CD4-positive, alpha-beta T cell treated with Interleukin-6 for 4 hours (primary cell): ENCODE data around the gene RAB1A.
"Not testable (repeated sequence)": the region's sequence is repeated elsewhere in the genome, so short reads cannot be mapped to it uniquely, and the experiment has no call there.

Experiments used
- DNase-seq: peaks from one replicate; pipeline ENCODE4 v3.0.0-alpha.2; 2020; ENCODE audit warnings: mixed read lengths

The RAB1A gene

GRCh38 chr2:65134158-65134557 is 4.3 kb upstream of the RAB1A start:
- DNase-seq: no peak

GRCh38 chr2:65133626-65134025 is 3.7 kb upstream of the RAB1A start:
- no peak for DNase-seq

- DNase-seq: not testable (repeated sequence)
Measured at GRCh38 chr2:65132930-65133329, 3.0 kb upstream of the RAB1A start.

- no peak for DNase-seq
Measured at GRCh38 chr2:65130664-65131175, 814 bp upstream of the RAB1A start.

GRCh38 chr2:65129286-65129825 is 550 bp downstream of the RAB1A start:
- peak; percentile 26 for DNase-seq

GRCh38 chr2:65128297-65129190 is 1.4 kb downstream of the RAB1A start:
- no peak for DNase-seq

GRCh38 chr2:65125457-65125856 is 4.4 kb downstream of the RAB1A start:
- DNase-seq: not testable (repeated sequence)

GRCh38 chr2:65122313-65122712 is 7.6 kb downstream of the RAB1A start:
- no peak for DNase-seq

- no peak for DNase-seq
Measured at GRCh38 chr2:65120990-65121693, 8.8 kb downstream of the RAB1A start.

- no peak for DNase-seq
Measured at GRCh38 chr2:65116645-65117044, 13.3 kb downstream of the RAB1A start.

- no peak for DNase-seq
Measured at GRCh38 chr2:65114921-65115320, 15.0 kb downstream of the RAB1A start.

GRCh38 chr2:65113816-65114215 is 16.1 kb downstream of the RAB1A start:
- DNase-seq: no peak

- DNase-seq: no peak
Measured at GRCh38 chr2:65113229-65113628, 16.7 kb downstream of the RAB1A start.

GRCh38 chr2:65112633-65113032 is 17.3 kb downstream of the RAB1A start:
- DNase-seq: no peak

- no peak for DNase-seq
Measured at GRCh38 chr2:65108780-65109179, 21.1 kb downstream of the RAB1A start.

- no peak for DNase-seq
Measured at GRCh38 chr2:65107530-65107929, 22.4 kb downstream of the RAB1A start.

- no peak for DNase-seq
Measured at GRCh38 chr2:65103013-65103715, 26.7 kb downstream of the RAB1A start.

- DNase-seq: no peak
Measured at GRCh38 chr2:65101071-65101470, 28.8 kb downstream of the RAB1A start.

- no peak for DNase-seq
Measured at GRCh38 chr2:65098741-65099140, 31.2 kb downstream of the RAB1A start.

- no peak for DNase-seq
Measured at GRCh38 chr2:65097844-65098243, 32.1 kb downstream of the RAB1A start.

GRCh38 chr2:65096948-65097347 is 33.0 kb downstream of the RAB1A start:
- DNase-seq: no peak

- DNase-seq: no peak
Measured at GRCh38 chr2:65093211-65093610, 36.7 kb downstream of the RAB1A start.

- DNase-seq: no peak
Measured at GRCh38 chr2:65092791-65093190, 37.1 kb downstream of the RAB1A start.
